ENCODE data around the gene P2RX4. TPM values are rescaled to one million over a fixed set of nuclear protein-coding genes. Genes with fewer than 3 reads are reported as not detected.

The P2RX4 gene
- total RNA-seq, 1 donor from 2014 or later = 26.5 TPM

GRCh38 chr12:121283388-121283787, 73.5 kb downstream of the P2RX4 start:
- Histone ChIP-seq H3K27ac (peak overlapping the region; percentile 80), H3K9me3 (no peaks in the 10 kb centered on the region), H3K27me3 (no peaks in the 10 kb centered on the region), H3K36me3 (no peaks in the 10 kb centered on the region), H3K4me1 (peaks cover 51% of the 10 kb centered on the region), H3K4me3 (no peak overlapping the region)
- intact Hi-C loops (cut with DNase I) = no loop called here
- TF ChIP-seq CTCF (IDR thresholded peaks at IDR 0.05) = no peak
- no peak for TF ChIP-seq POLR2AphosphoS5 (IDR thresholded peaks at IDR 0.05; ENCODE audit: insufficient read depth in 1 of 2, low read depth in 1 of 2)
- no peak for TF ChIP-seq POLR2A (IDR thresholded peaks at IDR 0.05)
- DNase-seq (ENCODE audit: extremely low spot score in 2 of 2) = no peak

Other genes starting within 250 kb of the P2RX4 start
- gene HNF1A, start 231.6 kb upstream of the P2RX4 start, total RNA-seq = not detected
- gene C12orf43, start 193.6 kb upstream of the P2RX4 start, total RNA-seq = 7.4 TPM
- 0.98 TPM for gene OASL, start 170.9 kb upstream of the P2RX4 start, total RNA-seq
- gene P2RX7, start 77.3 kb upstream of the P2RX4 start, total RNA-seq = 8.6 TPM
- 32.7 TPM for gene CAMKK2, start 86.6 kb downstream of the P2RX4 start, total RNA-seq
- gene ANAPC5, start 142.3 kb downstream of the P2RX4 start, total RNA-seq = 143 TPM
- gene RNF34, start 190.0 kb downstream of the P2RX4 start, total RNA-seq = 30.2 TPM